Smooth muscle cell (in vitro differentiated cells): ENCODE data around the gene TMEM140. TPM values are rescaled to one million over a fixed set of nuclear protein-coding genes. Genes with fewer than 3 reads are reported as not detected.

ENCODE experiments used
- DNase-seq: peaks from one replicate; lab custom pipeline; 2025; ENCODE audit not compliant: unreplicated experiment; lab: John Stamatoyannopoulos, UW
- H2AFZ ChIP-seq: fragments of 200-600 bp; sonication (generic); 2 replicates; pipeline ENCODE4 v1.6.0; 2016; ENCODE audit warnings: antibody characterized with exemption, low read depth, mild to moderate bottlenecking
- H3F3A ChIP-seq: fragments of 200-600 bp; sonication (generic); 2 replicates; pipeline ENCODE4 v1.6.0; 2017; ENCODE audit warnings: antibody characterized with exemption, low read depth
- H3K27ac ChIP-seq: fragments of 200-600 bp; sonication (generic); 2 replicates; pipeline ENCODE4 v1.5.1; 2016; ENCODE audit warnings: low read depth, mild to moderate bottlenecking
- H3K27me3 ChIP-seq: fragments of 200-600 bp; sonication (generic); 2 replicates; pipeline ENCODE4 v1.6.1; 2016; ENCODE audit warnings: low read depth, mild to moderate bottlenecking
- H3K36me3 ChIP-seq: fragments of 200-600 bp; sonication (generic); 2 replicates; pipeline ENCODE4 v1.5.1; 2016; ENCODE audit warnings: low read depth
- H3K4me1 ChIP-seq: fragments of 200-600 bp; sonication (generic); 2 replicates; pipeline ENCODE4 v1.5.1; 2016; ENCODE audit warnings: low read depth
- H3K4me2 ChIP-seq: fragments of 200-600 bp; sonication (generic); 2 replicates; pipeline ENCODE4 v1.6.0; 2016; ENCODE audit warnings: mild to moderate bottlenecking
- H3K4me3 ChIP-seq: fragments of 200-600 bp; sonication (generic); 2 replicates; pipeline ENCODE4 v1.5.1; 2016; ENCODE audit warnings: mild to moderate bottlenecking
- H3K79me2 ChIP-seq: fragments of 200-600 bp; sonication (generic); 2 replicates; pipeline ENCODE4 v1.6.0; 2016; ENCODE audit warnings: low read depth, mild to moderate bottlenecking
- H3K9ac ChIP-seq: fragments of 200-600 bp; sonication (generic); 2 replicates; pipeline ENCODE4 v1.6.0; 2016; ENCODE audit warnings: low read depth
- H3K9me3 ChIP-seq: fragments of 200-600 bp; sonication (generic); replicated peaks from 2 replicates; pipeline ENCODE4 v1.5.1; 2016; ENCODE audit warnings: low read depth
- H4K20me1 ChIP-seq: fragments of 200-600 bp; sonication (generic); 2 replicates; pipeline ENCODE4 v1.6.0; 2016; ENCODE audit warnings: low read depth
- WGBS: methylation state at CpG from one replicate; pipeline ENCODE4 v1.1.7; 2016; ENCODE audit warnings: low lambda C conversion rate; 5-methylcytosine and 5-hydroxymethylcytosine counted together
- polyA plus RNA-seq: library from polyadenylated mRNA; unstranded; fragments of >200 nt; fragmentation: Nextera tagmentation; extraction: Ambion mirVana; gene quantifications from 2 replicates; pipeline ENCODE4 v1.2.1, GENCODE V29; 2016
- total RNA-seq: library from RNA; depleted of rRNA; stranded (reverse); fragments of >200 nt; gene quantifications from 2 replicates; pipeline ENCODE4 v1.2.3, GENCODE V29; 2014
- TF ChIP-seq, protein P1 (sequence below): fragments of 200-600 bp; sonication (generic); IDR thresholded peaks from 2 replicates; pipeline ENCODE4 v1.5.1; 2017; ENCODE audit warnings: borderline replicate concordance, mild to moderate bottlenecking, antibody characterized with exemption; ENCODE audit not compliant: insufficient read depth, poor library complexity, severe bottlenecking

Gene TMEM140
- total and polyA plus RNA-seq, 2 experiments from 2014 or later = 5.6 TPM; not detected in 1

DNA sequence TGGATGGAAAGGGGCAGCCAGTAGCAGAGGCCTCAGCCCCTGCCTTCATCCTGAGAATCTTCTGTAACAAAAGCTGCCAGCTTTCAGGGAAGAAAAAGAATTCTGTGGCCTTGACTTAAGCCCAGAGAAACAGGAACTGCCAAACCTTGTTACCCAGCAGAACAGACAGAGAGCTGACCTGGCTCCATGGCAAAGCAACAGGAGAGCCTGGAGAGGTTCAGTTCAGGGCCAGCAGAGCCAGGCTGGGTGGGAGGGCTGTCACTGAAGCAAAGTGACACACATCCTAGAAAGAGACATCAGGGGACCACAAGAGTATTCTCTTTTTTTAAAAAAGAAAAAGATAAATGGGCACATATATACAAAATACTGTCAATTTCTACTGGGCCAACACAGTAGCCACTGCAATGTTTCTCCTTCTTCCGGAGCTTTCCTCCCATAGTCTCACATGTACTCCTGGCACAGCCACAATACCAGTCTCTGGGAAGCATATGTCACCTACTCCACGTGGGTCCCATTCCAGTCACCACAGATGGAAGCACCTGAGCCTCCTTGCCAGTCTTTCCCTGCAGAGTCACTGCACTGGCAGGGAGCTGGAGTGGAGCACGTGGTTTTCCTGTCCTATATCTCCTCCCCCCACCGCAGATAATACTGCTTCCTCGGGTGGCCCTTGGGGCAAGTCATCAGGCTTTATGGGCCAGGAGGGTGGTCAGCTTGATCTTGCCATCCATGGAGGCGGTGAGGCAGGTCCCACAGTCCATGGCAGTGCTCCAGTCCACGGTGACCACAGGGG lies 37.8 kb downstream of the TMEM140 start:
- Histone ChIP-seq H3F3A (no peaks in the 10 kb centered on the region), H3K27ac (no peak overlapping the region), H2AFZ (no peak overlapping the region), H3K4me2 (no peak overlapping the region), H3K79me2 (no peaks in the 10 kb centered on the region), H3K4me1 (no peaks in the 10 kb centered on the region), H3K36me3 (peaks cover 26% of the 10 kb centered on the region), H3K9me3 (peaks cover 20% of the 10 kb centered on the region), H3K27me3 (no peaks in the 10 kb centered on the region), H3K4me3 (no peak overlapping the region), H3K9ac (no peak overlapping the region), H4K20me1 (no peaks in the 10 kb centered on the region)
- WGBS = 98% methylated on average over 7 of the region's 7 CpGs
- DNase-seq = no peak
- TF ChIP-seq, protein P1, sequence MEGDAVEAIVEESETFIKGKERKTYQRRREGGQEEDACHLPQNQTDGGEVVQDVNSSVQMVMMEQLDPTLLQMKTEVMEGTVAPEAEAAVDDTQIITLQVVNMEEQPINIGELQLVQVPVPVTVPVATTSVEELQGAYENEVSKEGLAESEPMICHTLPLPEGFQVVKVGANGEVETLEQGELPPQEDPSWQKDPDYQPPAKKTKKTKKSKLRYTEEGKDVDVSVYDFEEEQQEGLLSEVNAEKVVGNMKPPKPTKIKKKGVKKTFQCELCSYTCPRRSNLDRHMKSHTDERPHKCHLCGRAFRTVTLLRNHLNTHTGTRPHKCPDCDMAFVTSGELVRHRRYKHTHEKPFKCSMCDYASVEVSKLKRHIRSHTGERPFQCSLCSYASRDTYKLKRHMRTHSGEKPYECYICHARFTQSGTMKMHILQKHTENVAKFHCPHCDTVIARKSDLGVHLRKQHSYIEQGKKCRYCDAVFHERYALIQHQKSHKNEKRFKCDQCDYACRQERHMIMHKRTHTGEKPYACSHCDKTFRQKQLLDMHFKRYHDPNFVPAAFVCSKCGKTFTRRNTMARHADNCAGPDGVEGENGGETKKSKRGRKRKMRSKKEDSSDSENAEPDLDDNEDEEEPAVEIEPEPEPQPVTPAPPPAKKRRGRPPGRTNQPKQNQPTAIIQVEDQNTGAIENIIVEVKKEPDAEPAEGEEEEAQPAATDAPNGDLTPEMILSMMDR = no peak

- TF ChIP-seq, protein P1 = no peak
- H2AFZ ChIP-seq = no peak overlapping the region
- H3K9me3 ChIP-seq = peaks cover 15% of the 10 kb centered on the region
- H3K9ac ChIP-seq = no peak overlapping the region
- H3K27ac ChIP-seq = no peak overlapping the region
- H3K4me3 ChIP-seq = no peak overlapping the region
- H3K36me3 ChIP-seq = peaks cover 21% of the 10 kb centered on the region
- no peak overlapping the region for H3K4me2 ChIP-seq
- 93% methylated on average over 3 of the region's 3 CpGs for WGBS
- no peaks in the 10 kb centered on the region for H3F3A ChIP-seq
- DNase-seq = no peak
- no peaks in the 10 kb centered on the region for H3K27me3 ChIP-seq
- no peaks in the 10 kb centered on the region for H3K4me1 ChIP-seq
- H4K20me1 ChIP-seq = no peaks in the 10 kb centered on the region
- H3K79me2 ChIP-seq = no peaks in the 10 kb centered on the region
Measured at GRCh38 chr7:135186261-135186540, 38.3 kb downstream of the TMEM140 start.

- DNase-seq = no peak
- H3K27ac ChIP-seq = no peak overlapping the region
- WGBS = 97% methylated on average over 12 of the region's 12 CpGs
- peaks cover 10% of the 10 kb centered on the region for H3K9me3 ChIP-seq
- H3K79me2 ChIP-seq = no peaks in the 10 kb centered on the region
- H3K27me3 ChIP-seq = no peaks in the 10 kb centered on the region
- H3K36me3 ChIP-seq = peaks cover 20% of the 10 kb centered on the region
- H2AFZ ChIP-seq = no peak overlapping the region
- H3F3A ChIP-seq = no peaks in the 10 kb centered on the region
- H4K20me1 ChIP-seq = no peaks in the 10 kb centered on the region
- TF ChIP-seq, protein P1 = no peak
- no peak overlapping the region for H3K4me3 ChIP-seq
- H3K4me1 ChIP-seq = no peaks in the 10 kb centered on the region
- H3K4me2 ChIP-seq = no peak overlapping the region
- H3K9ac ChIP-seq = no peak overlapping the region
Measured at GRCh38 chr7:135186841-135187253, 39.0 kb downstream of the TMEM140 start.

DNA sequence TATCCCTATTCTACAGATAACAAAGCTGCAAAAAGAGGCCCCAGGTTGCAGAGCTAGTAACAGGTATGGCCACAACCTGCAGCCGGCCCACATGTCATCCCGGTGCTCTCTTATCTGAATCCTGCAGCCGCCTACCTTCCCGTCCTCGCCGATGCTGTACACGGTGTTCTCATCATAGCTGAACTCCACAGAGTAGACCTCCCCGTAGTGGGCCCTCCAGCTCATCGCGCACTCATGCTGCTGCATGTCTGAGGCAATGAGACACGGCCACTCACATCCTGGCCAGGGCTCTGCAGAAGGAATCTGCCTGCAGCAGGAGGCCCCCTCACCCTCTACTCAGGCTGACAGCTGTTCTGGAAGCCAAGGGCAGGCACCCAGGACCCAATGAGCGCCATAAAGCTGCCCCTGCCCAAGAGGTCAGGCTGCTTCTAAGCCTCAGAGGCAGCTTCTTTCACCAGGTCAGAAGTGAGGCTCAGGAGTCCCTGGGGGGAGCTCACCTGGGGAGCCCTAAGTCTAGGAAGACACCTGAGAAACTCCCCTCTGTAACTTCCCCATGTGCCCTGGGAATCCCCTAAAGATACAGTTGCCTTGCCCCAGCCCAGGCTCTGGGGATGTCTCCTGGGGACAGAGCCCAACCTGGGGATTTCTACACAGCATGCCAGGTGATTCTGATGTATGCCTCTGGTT lies 40.6 kb downstream of the TMEM140 start:
- Histone ChIP-seq H3K4me1 (no peaks in the 10 kb centered on the region), H3K27ac (no peak overlapping the region), H3K9ac (no peak overlapping the region), H3F3A (no peaks in the 10 kb centered on the region), H3K4me3 (no peak overlapping the region), H3K4me2 (no peak overlapping the region), H3K79me2 (no peaks in the 10 kb centered on the region), H3K9me3 (peaks cover 2% of the 10 kb centered on the region), H3K36me3 (peaks cover 14% of the 10 kb centered on the region), H3K27me3 (no peaks in the 10 kb centered on the region), H4K20me1 (no peaks in the 10 kb centered on the region), H2AFZ (no peak overlapping the region)
- TF ChIP-seq, protein P1 = no peak
- no peak for DNase-seq
- 64% methylated on average over 12 of the region's 12 CpGs for WGBS
